ENCODE results near the gene DNAJC9.

Gene DNAJC9

GRCh38 chr10:73217628-73218027, 29.4 kb downstream of the DNAJC9 start:
- H3K27ac ChIP-seq (ENCODE audit: low read depth, low read length, poor library complexity, severe bottlenecking): no peak overlapping the region
- H3K79me2 ChIP-seq (ENCODE audit: insufficient read depth, low read length): no peaks in the 10 kb centered on the region

GRCh38 chr10:73215749-73216148, 31.3 kb downstream of the DNAJC9 start:
- Histone ChIP-seq H3K9ac (ENCODE audit: low read length) (no peak overlapping the region), H3K9me2 (ENCODE audit: low read depth, low read length) (no peaks in the 10 kb centered on the region)

More at GRCh38 chr10:73217628-73218027, 29.4 kb downstream of the DNAJC9 start:
- Histone ChIP-seq H3F3A (ENCODE audit: insufficient read depth, low read length) (no peaks in the 10 kb centered on the region), H3K27me3 (ENCODE audit: insufficient read depth, low read length) (no peaks in the 10 kb centered on the region), H3K36me3 (ENCODE audit: insufficient read depth, low read length) (peaks cover 7% of the 10 kb centered on the region), H2AFZ (ENCODE audit: low read length) (no peak overlapping the region), H3K4me1 (ENCODE audit: insufficient read depth, low read length, severe bottlenecking) (no peaks in the 10 kb centered on the region), H3K4me3 (ENCODE audit: low read depth, low read length, poor library complexity, severe bottlenecking) (no peak overlapping the region), H3K9ac (ENCODE audit: low read length) (no peak overlapping the region), H4K20me1 (ENCODE audit: insufficient read depth, low read length) (no peaks in the 10 kb centered on the region), H3K4me2 (ENCODE audit: low read length) (no peak overlapping the region), H3K9me3 (ENCODE audit: low read length) (no peaks in the 10 kb centered on the region), H3K9me2 (ENCODE audit: low read depth, low read length) (no peaks in the 10 kb centered on the region)
- TF ChIP-seq EZH2 (IDR thresholded peaks at IDR 0.05; ENCODE audit: borderline replicate concordance, low read length): no peak
- TF ChIP-seq CTCF (IDR thresholded peaks at IDR 0.05; ENCODE audit: low read length): no peak

GRCh38 chr10:73211106-73211811, 35.8 kb downstream of the DNAJC9 start:
- H3F3A ChIP-seq (ENCODE audit: insufficient read depth, low read length): no peaks in the 10 kb centered on the region
- no peak overlapping the region for H3K9ac ChIP-seq (ENCODE audit: low read length)
- H3K9me3 ChIP-seq (ENCODE audit: low read length): peaks cover under 1% of the 10 kb centered on the region; the same call in 1 of the 2 replicates
- H3K4me2 ChIP-seq (ENCODE audit: low read length): no peak overlapping the region
- no peaks in the 10 kb centered on the region for H3K79me2 ChIP-seq (ENCODE audit: insufficient read depth, low read length)
- no peak overlapping the region for H3K27ac ChIP-seq (ENCODE audit: low read depth, low read length, poor library complexity, severe bottlenecking)
- no peaks in the 10 kb centered on the region for H3K9me2 ChIP-seq (ENCODE audit: low read depth, low read length)
- no peaks in the 10 kb centered on the region for H3K27me3 ChIP-seq (ENCODE audit: insufficient read depth, low read length)
- no peak for TF ChIP-seq EZH2 (IDR thresholded peaks at IDR 0.05; ENCODE audit: borderline replicate concordance, low read length)
- H3K4me1 ChIP-seq (ENCODE audit: insufficient read depth, low read length, severe bottlenecking): no peaks in the 10 kb centered on the region
- peaks cover under 1% of the 10 kb centered on the region for H3K36me3 ChIP-seq (ENCODE audit: insufficient read depth, low read length)
- H4K20me1 ChIP-seq (ENCODE audit: insufficient read depth, low read length): no peaks in the 10 kb centered on the region
- no peak overlapping the region for H2AFZ ChIP-seq (ENCODE audit: low read length)
- no peak overlapping the region for H3K4me3 ChIP-seq (ENCODE audit: low read depth, low read length, poor library complexity, severe bottlenecking)

More at GRCh38 chr10:73215749-73216148, 31.3 kb downstream of the DNAJC9 start:
- Histone ChIP-seq H3K36me3 (ENCODE audit: insufficient read depth, low read length) (peaks cover 7% of the 10 kb centered on the region), H3K4me2 (ENCODE audit: low read length) (no peak overlapping the region), H3K4me3 (ENCODE audit: low read depth, low read length, poor library complexity, severe bottlenecking) (no peak overlapping the region), H3K9me3 (ENCODE audit: low read length) (no peaks in the 10 kb centered on the region), H3K79me2 (ENCODE audit: insufficient read depth, low read length) (no peaks in the 10 kb centered on the region), H3K27ac (ENCODE audit: low read depth, low read length, poor library complexity, severe bottlenecking) (no peak overlapping the region), H3K4me1 (ENCODE audit: insufficient read depth, low read length, severe bottlenecking) (no peaks in the 10 kb centered on the region), H4K20me1 (ENCODE audit: insufficient read depth, low read length) (no peaks in the 10 kb centered on the region), H2AFZ (ENCODE audit: low read length) (no peak overlapping the region), H3F3A (ENCODE audit: insufficient read depth, low read length) (no peaks in the 10 kb centered on the region), H3K27me3 (ENCODE audit: insufficient read depth, low read length) (no peaks in the 10 kb centered on the region)
- TF ChIP-seq CTCF (IDR thresholded peaks at IDR 0.05; ENCODE audit: low read length) (no peak), EZH2 (IDR thresholded peaks at IDR 0.05; ENCODE audit: borderline replicate concordance, low read length) (no peak)
